OCI-LY1 (cell line): ENCODE measurements around the gene OPRM1.

Experiments used
- EZH2 ChIP-seq: fragments of 200-600 bp; sonication (generic), shearing (Covaris generic); IDR thresholded peaks from 2 replicates; pipeline ENCODE4 v1.8.0; 2017; ENCODE audit warnings: borderline replicate concordance, mixed run types, mild to moderate bottlenecking, antibody characterized with exemption, low read length, moderate library complexity, mixed read lengths
- TF ChIP-seq, protein P1 (sequence below): fragments of 200-600 bp; sonication (generic), shearing (Covaris generic); IDR thresholded peaks from 2 replicates; pipeline ENCODE4 v1.5.1; 2017; ENCODE audit warnings: mild to moderate bottlenecking, antibody characterized with exemption, low read length, moderate library complexity, mixed read lengths

DNA sequence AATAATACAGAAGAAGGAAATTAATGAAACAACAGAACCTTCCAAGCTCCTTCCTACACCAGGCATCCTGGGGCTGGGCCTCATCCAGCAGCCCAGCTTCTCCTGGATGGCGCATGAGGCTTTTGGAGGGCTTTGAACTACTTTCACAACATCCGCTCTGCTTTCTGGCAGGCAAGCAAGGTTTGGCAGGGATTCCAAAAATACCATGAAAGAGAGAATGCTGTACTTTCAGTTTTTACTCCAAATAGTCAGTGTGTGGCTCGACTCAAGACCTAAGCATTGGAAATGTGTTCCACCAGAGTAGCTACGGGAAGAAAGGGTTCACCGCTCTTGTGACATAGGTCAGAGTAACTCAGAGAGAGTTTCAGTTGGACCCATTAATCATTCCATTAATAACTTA lies 125.4 kb downstream of the OPRM1 start:
- no peak for TF ChIP-seq EZH2
- TF ChIP-seq, protein P1, sequence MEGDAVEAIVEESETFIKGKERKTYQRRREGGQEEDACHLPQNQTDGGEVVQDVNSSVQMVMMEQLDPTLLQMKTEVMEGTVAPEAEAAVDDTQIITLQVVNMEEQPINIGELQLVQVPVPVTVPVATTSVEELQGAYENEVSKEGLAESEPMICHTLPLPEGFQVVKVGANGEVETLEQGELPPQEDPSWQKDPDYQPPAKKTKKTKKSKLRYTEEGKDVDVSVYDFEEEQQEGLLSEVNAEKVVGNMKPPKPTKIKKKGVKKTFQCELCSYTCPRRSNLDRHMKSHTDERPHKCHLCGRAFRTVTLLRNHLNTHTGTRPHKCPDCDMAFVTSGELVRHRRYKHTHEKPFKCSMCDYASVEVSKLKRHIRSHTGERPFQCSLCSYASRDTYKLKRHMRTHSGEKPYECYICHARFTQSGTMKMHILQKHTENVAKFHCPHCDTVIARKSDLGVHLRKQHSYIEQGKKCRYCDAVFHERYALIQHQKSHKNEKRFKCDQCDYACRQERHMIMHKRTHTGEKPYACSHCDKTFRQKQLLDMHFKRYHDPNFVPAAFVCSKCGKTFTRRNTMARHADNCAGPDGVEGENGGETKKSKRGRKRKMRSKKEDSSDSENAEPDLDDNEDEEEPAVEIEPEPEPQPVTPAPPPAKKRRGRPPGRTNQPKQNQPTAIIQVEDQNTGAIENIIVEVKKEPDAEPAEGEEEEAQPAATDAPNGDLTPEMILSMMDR = no peak
